DMS 273 (cell line): Measurements from ENCODE around the gene CRYBA4.

Source experiments
- DNase-seq: peaks from one replicate; lab custom pipeline; 2025; ENCODE audit not compliant: unreplicated experiment; lab: John Stamatoyannopoulos, UW

Gene CRYBA4

GRCh38 chr22:26623984-26624383, 2.2 kb downstream of the CRYBA4 start:
- no peak for DNase-seq

- DNase-seq, result no peak
Measured at GRCh38 chr22:26624803-26625202, 3.0 kb downstream of the CRYBA4 start.

- no peak for DNase-seq
Measured at GRCh38 chr22:26629988-26630761, 8.4 kb downstream of the CRYBA4 start.

GRCh38 chr22:26631282-26631681, 9.5 kb downstream of the CRYBA4 start:
- no peak for DNase-seq

- DNase-seq, result no peak
Measured at GRCh38 chr22:26632422-26633155, 10.8 kb downstream of the CRYBA4 start.

- no peak for DNase-seq
Measured at GRCh38 chr22:26634189-26634588, 12.4 kb downstream of the CRYBA4 start.

- DNase-seq, result no peak
Measured at GRCh38 chr22:26635117-26635516, 13.4 kb downstream of the CRYBA4 start.

GRCh38 chr22:26636296-26636695, 14.5 kb downstream of the CRYBA4 start:
- DNase-seq, result no peak

- DNase-seq, result no peak
Measured at GRCh38 chr22:26642465-26643417, 21.0 kb downstream of the CRYBA4 start.

- no peak for DNase-seq
Measured at GRCh38 chr22:26643418-26644100, 21.8 kb downstream of the CRYBA4 start.

- no peak for DNase-seq
Measured at GRCh38 chr22:26646158-26646557, 24.4 kb downstream of the CRYBA4 start.

GRCh38 chr22:26648011-26648497, 26.3 kb downstream of the CRYBA4 start:
- no peak for DNase-seq

GRCh38 chr22:26648528-26649388, 27.0 kb downstream of the CRYBA4 start:
- DNase-seq, result no peak

- DNase-seq, result no peak
Measured at GRCh38 chr22:26650722-26651421, 29.1 kb downstream of the CRYBA4 start.

- no peak for DNase-seq
Measured at GRCh38 chr22:26651815-26652214, 30.1 kb downstream of the CRYBA4 start.

GRCh38 chr22:26656891-26657851, 35.4 kb downstream of the CRYBA4 start, which contains the start of gene MIAT:
TSS of gene MIAT (plus strand) at chr22:26657588.
- peak; percentile 62 for DNase-seq

- DNase-seq, result peak; percentile 39
Measured at GRCh38 chr22:26658161-26658560, 36.4 kb downstream of the CRYBA4 start.
